Hepatocyte (in vitro differentiated cells): Measurements from ENCODE around the gene JAML. TPM values are rescaled to one million over a fixed set of nuclear protein-coding genes. Genes with fewer than 3 reads are reported as not detected.

Experiments
- DNase-seq: peaks from one replicate; pipeline ENCODE4 v3.0.0-alpha.2; 2016; ENCODE audit warnings: low spot score
- H2AFZ ChIP-seq: fragments of 200-600 bp; sonication (generic); 2 replicates; pipeline ENCODE4 v1.6.0; 2016; ENCODE audit warnings: antibody characterized with exemption, mild to moderate bottlenecking
- H3K27ac ChIP-seq: fragments of 200-600 bp; sonication (generic); 2 replicates; pipeline ENCODE4 v1.5.1; 2016; ENCODE audit warnings: mild to moderate bottlenecking
- H3K27me3 ChIP-seq: fragments of 200-600 bp; sonication (generic); 2 replicates; pipeline ENCODE4 v1.6.1; 2016
- H3K36me3 ChIP-seq: fragments of 200-600 bp; sonication (generic); replicated peaks from 2 replicates; pipeline ENCODE4 v1.5.1; 2016; ENCODE audit warnings: low read depth; ENCODE audit not compliant: insufficient read depth
- H3K4me1 ChIP-seq: fragments of 200-600 bp; sonication (generic); 2 replicates; pipeline ENCODE4 v1.5.1; 2016; ENCODE audit warnings: mild to moderate bottlenecking, moderate library complexity; ENCODE audit not compliant: insufficient read depth
- H3K4me2 ChIP-seq: fragments of 200-600 bp; sonication (generic); 2 replicates; pipeline ENCODE4 v1.6.0; 2016
- H3K4me3 ChIP-seq: fragments of 200-600 bp; sonication (generic); 2 replicates; pipeline ENCODE4 v1.5.1; 2016; ENCODE audit warnings: mild to moderate bottlenecking
- H3K79me2 ChIP-seq: fragments of 200-600 bp; sonication (generic); 2 replicates; pipeline ENCODE4 v1.6.0; 2017; ENCODE audit warnings: mild to moderate bottlenecking
- H3K9me2 ChIP-seq: fragments of 200-600 bp; sonication (generic); replicated peaks from 2 replicates; pipeline ENCODE4 v1.6.0; 2017; ENCODE audit warnings: mild to moderate bottlenecking; ENCODE audit not compliant: insufficient read depth
- H3K9me3 ChIP-seq: fragments of 200-600 bp; sonication (generic); 2 replicates; pipeline ENCODE4 v1.5.1; 2016; ENCODE audit warnings: low read depth, mild to moderate bottlenecking
- H4K20me1 ChIP-seq: fragments of 200-600 bp; sonication (generic); 2 replicates; pipeline ENCODE4 v1.6.0; 2016; ENCODE audit warnings: mild to moderate bottlenecking; ENCODE audit not compliant: insufficient read depth, poor library complexity, severe bottlenecking
- CTCF ChIP-seq: fragments of 200-600 bp; sonication (generic); IDR thresholded peaks from 2 replicates; pipeline ENCODE4 v1.5.1; 2016; ENCODE audit warnings: antibody characterized with exemption, mild to moderate bottlenecking; ENCODE audit not compliant: poor library complexity
- EZH2 ChIP-seq: fragments of 200-600 bp; sonication (generic); IDR thresholded peaks from 2 replicates; pipeline ENCODE4 v1.6.1; 2016; ENCODE audit warnings: antibody characterized with exemption, mild to moderate bottlenecking, borderline replicate concordance
- EZH2phosphoT487 ChIP-seq: fragments of 200-600 bp; sonication (generic); IDR thresholded peaks from one replicate; pipeline ENCODE4 v1.6.1; 2018; ENCODE audit warnings: antibody characterized with exemption, mild to moderate bottlenecking, low read depth, moderate library complexity; ENCODE audit not compliant: unreplicated experiment, severe bottlenecking
- WGBS: methylation state at CpG from one replicate; pipeline ENCODE4 v1.1.6; 2016; ENCODE audit warnings: low lambda C conversion rate; ENCODE audit errors: missing lambda C conversion rate; 5-methylcytosine and 5-hydroxymethylcytosine counted together
- polyA plus RNA-seq: library from polyadenylated mRNA; unstranded; fragments of >200 nt; fragmentation: Nextera tagmentation; extraction: Ambion mirVana; gene quantifications from 2 replicates; pipeline ENCODE4 v1.2.1, GENCODE V29; 2016
- total RNA-seq: library from RNA; depleted of rRNA; stranded (reverse); fragments of >200 nt; gene quantifications from 2 replicates; pipeline ENCODE4 v1.2.3, GENCODE V29; 2014

The JAML gene
- total and polyA plus RNA-seq, 2 experiments from 2014 or later = 5.3 to 5.9 TPM

- H2AFZ ChIP-seq = no peak overlapping the region
Measured at GRCh38 chr11:118172356-118172755, 52.5 kb downstream of the JAML start.

GRCh38 chr11:118171269-118172062 is 53.3 kb downstream of the JAML start:
- peak; percentile 87 for DNase-seq
- H3K4me3 ChIP-seq = no peak overlapping the region
- peaks cover 39% of the 10 kb centered on the region for H3K27me3 ChIP-seq
- no peak overlapping the region for H3K27ac ChIP-seq
- no peaks in the 10 kb centered on the region for H3K9me2 ChIP-seq
- H3K79me2 ChIP-seq = no peaks in the 10 kb centered on the region
- H4K20me1 ChIP-seq = no peaks in the 10 kb centered on the region
- peak overlapping the region; percentile 73 for H3K4me2 ChIP-seq
- TF ChIP-seq CTCF = peak; percentile 88
- no peak for TF ChIP-seq EZH2phosphoT487
- peaks cover 16% of the 10 kb centered on the region for H3K4me1 ChIP-seq
- no peak overlapping the region for H2AFZ ChIP-seq
- no peaks in the 10 kb centered on the region for H3K9me3 ChIP-seq
- WGBS = 8% methylated on average over 26 of the region's 29 CpGs
- H3K36me3 ChIP-seq = no peaks in the 10 kb centered on the region

More at GRCh38 chr11:118172356-118172755, 52.5 kb downstream of the JAML start:
- H4K20me1 ChIP-seq = no peaks in the 10 kb centered on the region
- TF ChIP-seq EZH2 (no peak), CTCF (no peak), EZH2phosphoT487 (no peak)
- H3K4me3 ChIP-seq = no peak overlapping the region
- H3K27ac ChIP-seq = no peak overlapping the region
- H3K4me1 ChIP-seq = peaks cover 16% of the 10 kb centered on the region
- DNase-seq = no peak
- H3K36me3 ChIP-seq = no peaks in the 10 kb centered on the region
- H3K9me2 ChIP-seq = no peaks in the 10 kb centered on the region
- H3K79me2 ChIP-seq = no peaks in the 10 kb centered on the region
- peaks cover 48% of the 10 kb centered on the region for H3K27me3 ChIP-seq
- 92% methylated on average over 9 of the region's 9 CpGs for WGBS
- no peaks in the 10 kb centered on the region for H3K9me3 ChIP-seq
- H3K4me2 ChIP-seq = no peak overlapping the region

- H2AFZ ChIP-seq = no peak overlapping the region
- TF ChIP-seq EZH2phosphoT487 (no peak), CTCF (no peak), EZH2 (no peak)
- no peaks in the 10 kb centered on the region for H3K9me2 ChIP-seq
- H3K79me2 ChIP-seq = no peaks in the 10 kb centered on the region
- H3K27me3 ChIP-seq = peaks cover 33% of the 10 kb centered on the region
- H3K4me3 ChIP-seq = no peak overlapping the region
- H3K4me1 ChIP-seq = peaks cover 16% of the 10 kb centered on the region
- H3K27ac ChIP-seq = no peak overlapping the region
- 49% methylated on average over 8 of the region's 8 CpGs for WGBS
- H3K36me3 ChIP-seq = no peaks in the 10 kb centered on the region
- no peaks in the 10 kb centered on the region for H3K9me3 ChIP-seq
- no peak for DNase-seq
- H4K20me1 ChIP-seq = no peaks in the 10 kb centered on the region
- no peak overlapping the region for H3K4me2 ChIP-seq
Measured at GRCh38 chr11:118170882-118171268, 53.9 kb downstream of the JAML start.
